MCF 10A (cell line): ENCODE measurements around the gene PRR13. TPM values are rescaled to one million over a fixed set of nuclear protein-coding genes. Genes with fewer than 3 reads are reported as not detected.
"Not testable (repeated sequence)": the region's sequence is repeated elsewhere in the genome, so short reads cannot be mapped to it uniquely, and the experiment has no call there.

Experiments used
- BruUV-seq: library from RNA; stranded (reverse); fragments of 400-500 nt; replicated peaks from 2 replicates; lab custom pipeline; 2021; lab: Mats Ljungman, UMichigan
- CTCF ChIA-PET: fragments of 300-600 bp; sonication (Branson Sonifier 250); formaldehyde crosslinking; extraction: SDS; loops from one replicate; lab custom pipeline; 2021; ENCODE audit warnings: antibody characterized with exemption, inconsistent platforms; lab: Yijun Ruan, JAX
- POLR2A ChIA-PET: fragments of 300-600, 350-650 bp; sonication (Branson Sonifier 250); formaldehyde crosslinking; extraction: SDS; loops from one replicate; lab custom pipeline; 2020; ENCODE audit warnings: antibody characterized with exemption, inconsistent platforms; lab: Yijun Ruan, JAX
- DNase-seq: peaks from one replicate; pipeline ENCODE4 v3.0.0-alpha.2; 2018; ENCODE audit not compliant: unreplicated experiment
- H3K27ac Mint-ChIP-seq: one replicate; pipeline ENCODE4 v1.8.0; 2022; ENCODE audit warnings: mild to moderate bottlenecking, low read depth, mixed read lengths; ENCODE audit not compliant: unreplicated experiment
- H3K27me3 Mint-ChIP-seq: one replicate; pipeline ENCODE4 v1.8.0; 2022; ENCODE audit warnings: mixed read lengths; ENCODE audit not compliant: insufficient read depth, unreplicated experiment
- H3K36me3 Mint-ChIP-seq: one replicate; pipeline ENCODE4 v1.8.0; 2022; ENCODE audit warnings: mild to moderate bottlenecking, moderate library complexity, mixed read lengths; ENCODE audit not compliant: insufficient read depth, unreplicated experiment
- H3K4me1 Mint-ChIP-seq: one replicate; pipeline ENCODE4 v1.8.0; 2022; ENCODE audit warnings: mixed read lengths; ENCODE audit not compliant: insufficient read depth, unreplicated experiment
- H3K4me3 Mint-ChIP-seq: one replicate; pipeline ENCODE4 v1.8.0; 2022; ENCODE audit warnings: mild to moderate bottlenecking, moderate library complexity, mixed read lengths; ENCODE audit not compliant: unreplicated experiment
- H3K9me3 Mint-ChIP-seq: one replicate; pipeline ENCODE4 v1.8.0; 2022; ENCODE audit warnings: mixed read lengths; ENCODE audit not compliant: unreplicated experiment
- intact Hi-C: fragments of 100-400 bp; cut with micrococcal nuclease; formaldehyde crosslinking; loops from 2 replicates; pipeline ENCODE4 v1.14.1; 2022
- total RNA-seq: library from RNA; stranded (reverse); gene quantifications from 2 replicates; pipeline ENCODE4 v1.2.3, GENCODE V29; 2022
- TF ChIP-seq, protein P1 (sequence below): fragments of 200-600 bp; IDR thresholded peaks from one replicate; pipeline ENCODE4 v1.8.0; 2022; ENCODE audit warnings: antibody characterized with exemption, mild to moderate bottlenecking; ENCODE audit not compliant: unreplicated experiment

PRR13 gene
- total RNA-seq, 1 experiment from 2014 or later: 147 TPM

DNA sequence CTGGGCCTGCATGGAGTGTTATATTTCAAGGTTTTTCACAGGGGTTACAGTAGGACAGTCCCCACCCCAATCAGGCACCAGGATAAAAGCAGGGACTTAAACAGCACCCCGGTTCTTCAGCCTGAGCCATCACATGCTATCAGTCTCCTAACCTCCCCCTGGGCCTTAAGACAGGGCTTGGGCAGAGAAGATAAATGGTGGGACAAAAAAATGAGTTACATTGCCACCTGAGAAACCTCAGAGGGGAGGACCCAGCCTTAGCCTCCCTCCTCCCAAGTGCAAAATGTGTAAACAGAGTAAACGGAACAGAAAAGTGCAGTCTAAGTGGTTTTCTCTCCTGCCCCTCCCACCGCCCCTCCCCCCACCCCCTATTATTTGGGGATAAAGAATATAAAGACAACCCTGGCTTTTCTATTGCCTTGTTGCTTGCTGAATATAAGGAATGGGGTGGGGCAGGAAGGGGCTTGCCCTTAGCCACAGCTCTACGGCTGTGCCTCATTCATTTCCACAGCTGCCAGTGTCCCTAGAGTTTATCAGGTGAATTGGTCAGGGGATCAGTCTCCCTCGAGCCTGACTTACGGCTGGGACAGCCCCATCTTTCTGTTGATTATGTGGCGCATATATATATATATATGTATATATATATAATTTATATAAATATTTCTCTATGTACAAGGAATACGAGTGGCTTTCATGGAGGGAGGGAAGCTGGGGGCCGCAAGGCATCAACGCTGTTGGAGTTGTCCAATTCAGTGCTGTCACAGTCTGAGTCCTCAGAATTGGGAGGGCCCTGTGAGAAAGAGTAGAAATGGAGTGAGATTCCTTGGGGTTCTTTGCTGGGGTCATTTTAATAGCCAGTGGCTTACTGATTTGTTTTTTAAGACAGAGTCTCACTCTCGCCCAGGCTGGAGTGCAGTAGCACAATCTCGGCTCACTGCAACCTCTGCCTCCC is 39.2 kb downstream of the PRR13 start:
- Mint-ChIP-seq H3K9me3 (no peaks in the 10 kb centered on the region), H3K27ac (no peak overlapping the region), H3K4me1 (peaks cover 9% of the 10 kb centered on the region), H3K27me3 (no peaks in the 10 kb centered on the region), H3K36me3 (peaks cover 95% of the 10 kb centered on the region), H3K4me3 (no peak overlapping the region)
- no TSS peak for BruUV-seq
- ChIA-PET POLR2A (interaction anchor here (0.5 to 7.1 kb wide), 8 partner anchors 10 to 180 kb away, joined by 3 to 53 read pairs (median 5); partner anchors contain the start of genes MAP3K12 and TARBP2), CTCF (interaction anchor here (0.9 kb wide), 1 partner anchor 28 kb away, joined by 3 read pairs; no protein-coding TSS in a partner anchor)
- DNase-seq: no peak
- intact Hi-C loops: no loop called here
- TF ChIP-seq, protein P1, sequence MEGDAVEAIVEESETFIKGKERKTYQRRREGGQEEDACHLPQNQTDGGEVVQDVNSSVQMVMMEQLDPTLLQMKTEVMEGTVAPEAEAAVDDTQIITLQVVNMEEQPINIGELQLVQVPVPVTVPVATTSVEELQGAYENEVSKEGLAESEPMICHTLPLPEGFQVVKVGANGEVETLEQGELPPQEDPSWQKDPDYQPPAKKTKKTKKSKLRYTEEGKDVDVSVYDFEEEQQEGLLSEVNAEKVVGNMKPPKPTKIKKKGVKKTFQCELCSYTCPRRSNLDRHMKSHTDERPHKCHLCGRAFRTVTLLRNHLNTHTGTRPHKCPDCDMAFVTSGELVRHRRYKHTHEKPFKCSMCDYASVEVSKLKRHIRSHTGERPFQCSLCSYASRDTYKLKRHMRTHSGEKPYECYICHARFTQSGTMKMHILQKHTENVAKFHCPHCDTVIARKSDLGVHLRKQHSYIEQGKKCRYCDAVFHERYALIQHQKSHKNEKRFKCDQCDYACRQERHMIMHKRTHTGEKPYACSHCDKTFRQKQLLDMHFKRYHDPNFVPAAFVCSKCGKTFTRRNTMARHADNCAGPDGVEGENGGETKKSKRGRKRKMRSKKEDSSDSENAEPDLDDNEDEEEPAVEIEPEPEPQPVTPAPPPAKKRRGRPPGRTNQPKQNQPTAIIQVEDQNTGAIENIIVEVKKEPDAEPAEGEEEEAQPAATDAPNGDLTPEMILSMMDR: no peak

DNA sequence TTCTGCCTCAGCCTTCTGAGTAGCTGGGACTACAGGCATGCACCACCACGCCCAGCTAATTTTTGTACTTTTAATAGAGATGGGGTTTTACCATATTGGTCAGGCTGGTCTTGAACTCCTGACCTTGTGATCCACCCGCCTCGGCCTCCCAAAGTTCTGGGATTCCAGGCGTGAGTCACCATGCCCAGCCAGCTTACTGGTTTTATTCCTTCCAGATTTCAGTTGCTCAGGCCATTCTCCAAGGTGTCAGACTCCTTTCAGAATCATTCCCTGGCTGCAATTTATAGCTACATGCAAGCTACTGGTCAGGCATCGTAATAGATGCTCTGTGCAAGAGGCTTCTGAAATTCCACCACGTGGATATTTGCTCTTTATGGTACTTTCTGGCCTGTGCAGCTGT is 39.9 kb downstream of the PRR13 start:
- H3K27ac Mint-ChIP-seq: not testable (repeated sequence)

DNA sequence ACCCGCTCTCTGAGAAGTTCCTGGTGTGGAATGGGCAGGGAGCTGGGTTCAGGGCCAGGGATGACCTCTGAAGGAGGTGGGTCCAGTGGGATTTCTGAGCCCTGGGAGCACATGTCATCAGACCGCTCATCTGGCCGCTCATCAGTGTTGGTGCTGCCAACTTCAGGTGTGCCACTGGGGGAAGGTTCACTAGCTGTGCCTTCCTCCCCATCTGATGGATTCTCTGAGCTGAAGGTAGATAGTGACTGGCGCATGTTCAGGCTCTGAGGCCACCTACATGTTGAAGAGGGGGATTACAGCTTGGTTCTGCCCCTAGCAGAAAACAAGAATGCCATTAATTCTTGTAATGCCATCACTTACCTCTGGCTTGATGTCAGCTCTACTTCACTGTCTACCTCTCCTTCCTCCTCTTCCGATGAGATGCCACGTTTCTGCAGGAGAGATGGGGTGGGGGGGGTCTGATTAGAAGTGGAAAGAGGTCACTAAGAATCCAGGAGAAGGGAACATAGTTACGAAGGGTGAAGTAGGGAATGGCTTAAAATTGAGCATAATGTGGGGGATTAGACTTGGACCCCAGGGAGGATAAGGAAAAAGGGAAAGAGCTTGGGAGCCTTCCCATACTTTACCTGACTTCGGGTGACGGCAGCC is 40.5 kb downstream of the PRR13 start:
- intact Hi-C loops: no loop called here
- BruUV-seq: no TSS peak
- peaks cover 93% of the 10 kb centered on the region for H3K36me3 Mint-ChIP-seq
- ChIA-PET POLR2A (interaction anchor here (0.6 to 7.1 kb wide), 12 partner anchors 10 to 300 kb away, joined by 3 to 53 read pairs (median 5); partner anchors contain the start of genes AAAS, MAP3K12 and TARBP2), CTCF (interaction anchor here (0.6 to 2.2 kb wide), 4 partner anchors 11 to 416 kb away, joined by 3 to 14 read pairs (median 3); partner anchors contain the start of gene NPFF)
- H3K4me1 Mint-ChIP-seq: peaks cover 6% of the 10 kb centered on the region
- TF ChIP-seq, protein P1: no peak
- H3K27ac Mint-ChIP-seq: no peak overlapping the region
- no peak overlapping the region for H3K4me3 Mint-ChIP-seq
- DNase-seq: no peak
- no peaks in the 10 kb centered on the region for H3K9me3 Mint-ChIP-seq
- no peaks in the 10 kb centered on the region for H3K27me3 Mint-ChIP-seq

More for the DNA sequence above, 39.9 kb downstream of the PRR13 start:
- H3K9me3 Mint-ChIP-seq, H3K4me1 Mint-ChIP-seq, BruUV-seq, DNase-seq, H3K4me3 Mint-ChIP-seq, H3K27me3 Mint-ChIP-seq, intact Hi-C loops: not testable (repeated sequence)
- ChIA-PET POLR2A (interaction anchor here (0.5 to 7.1 kb wide), 8 partner anchors 10 to 181 kb away, joined by 3 to 53 read pairs (median 5); partner anchors contain the start of genes MAP3K12 and TARBP2), CTCF (interaction anchor here (0.6 to 0.9 kb wide), 3 partner anchors 28 to 416 kb away, joined by 3 read pairs; no protein-coding TSS in a partner anchor)
- H3K36me3 Mint-ChIP-seq: peaks cover 93% of the 10 kb centered on the region

DNA sequence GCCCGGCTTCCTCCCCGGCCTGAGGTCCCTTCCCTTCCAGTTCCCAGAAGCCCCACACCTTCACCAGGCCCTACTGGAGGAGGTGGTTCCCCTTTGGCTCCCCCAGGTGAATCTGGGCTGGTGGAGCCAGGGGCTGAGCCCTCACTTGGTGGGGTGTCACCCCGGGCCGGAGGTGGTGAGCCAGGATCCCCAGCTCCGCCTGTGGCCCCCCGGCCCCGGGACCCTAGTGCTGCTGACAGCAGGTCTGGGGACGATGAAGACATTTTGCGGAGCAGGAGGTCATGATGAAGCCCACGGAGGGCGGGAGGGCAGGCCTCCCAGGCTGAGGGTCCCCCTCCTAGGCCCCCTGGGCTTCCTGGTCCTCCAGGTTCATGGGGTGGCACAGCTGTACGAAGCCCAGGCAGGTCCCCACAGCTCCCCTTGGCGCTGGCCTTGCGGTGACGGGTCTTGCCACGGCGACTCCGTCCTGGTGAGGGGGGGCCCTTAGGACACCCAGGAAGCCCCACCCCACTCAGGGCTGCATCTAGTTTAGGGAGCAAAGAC is 41.2 kb downstream of the PRR13 start:
- TF ChIP-seq, protein P1: no peak
- intact Hi-C loops: no loop called here
- ChIA-PET CTCF (interaction anchor here (0.7 to 2.2 kb wide), 2 partner anchors 11 to 25 kb away, joined by 3 to 14 read pairs; partner anchors contain the start of gene NPFF), POLR2A (interaction anchor here (0.6 to 7.1 kb wide), 13 partner anchors 9 to 299 kb away, joined by 3 to 53 read pairs (median 5); partner anchors contain the start of genes AAAS, MAP3K12 and TARBP2)
- H3K27ac Mint-ChIP-seq: no peak overlapping the region
- H3K9me3 Mint-ChIP-seq: no peaks in the 10 kb centered on the region
- H3K4me3 Mint-ChIP-seq: no peak overlapping the region
- no peak for DNase-seq
- H3K4me1 Mint-ChIP-seq: peaks cover 4% of the 10 kb centered on the region
- H3K36me3 Mint-ChIP-seq: peaks cover 86% of the 10 kb centered on the region
- BruUV-seq: no TSS peak
- no peaks in the 10 kb centered on the region for H3K27me3 Mint-ChIP-seq
